ENCODE results near the gene RCE1. TPM values are rescaled to one million over a fixed set of nuclear protein-coding genes. Genes with fewer than 3 reads are reported as not detected.

The RCE1 gene
- total RNA-seq, 1 donor from 2014 or later = 16.6 TPM

GRCh38 chr11:66879583-66879982 is 36.3 kb downstream of the RCE1 start:
- DNase-seq (ENCODE audit: low spot score) = no peak
- intact Hi-C loops (cut with DNase I) = no loop called here
- ATAC-seq = peak; percentile 33

DNA sequence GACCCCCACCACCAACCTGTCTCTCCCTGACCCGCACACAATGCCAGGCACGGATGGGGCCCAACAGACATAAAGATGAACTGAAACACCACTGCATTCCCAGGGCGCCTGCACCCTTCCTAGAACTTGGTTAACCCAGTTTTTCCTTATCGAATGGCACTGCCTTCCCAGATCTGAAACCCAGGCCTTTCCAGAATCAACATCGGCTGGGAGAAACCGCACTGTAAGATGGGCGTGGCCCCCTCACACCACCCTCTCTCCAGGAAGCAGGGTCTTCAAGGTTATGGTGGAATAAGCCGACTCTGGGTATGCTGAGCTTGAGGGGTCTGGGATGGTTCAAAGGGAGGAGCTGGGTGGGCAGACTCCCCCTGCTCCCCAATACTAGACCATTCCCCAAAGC is 36.8 kb downstream of the RCE1 start:
- intact Hi-C loops (cut with DNase I) = no loop called here
- ATAC-seq (no peak), DNase-seq (ENCODE audit: low spot score) (no peak)

- intact Hi-C loops (cut with DNase I) = no loop called here
- peak; percentile 69 for DNase-seq (ENCODE audit: low spot score)
- ATAC-seq = no peak
Measured at GRCh38 chr11:66880496-66881450, 37.5 kb downstream of the RCE1 start.

DNA sequence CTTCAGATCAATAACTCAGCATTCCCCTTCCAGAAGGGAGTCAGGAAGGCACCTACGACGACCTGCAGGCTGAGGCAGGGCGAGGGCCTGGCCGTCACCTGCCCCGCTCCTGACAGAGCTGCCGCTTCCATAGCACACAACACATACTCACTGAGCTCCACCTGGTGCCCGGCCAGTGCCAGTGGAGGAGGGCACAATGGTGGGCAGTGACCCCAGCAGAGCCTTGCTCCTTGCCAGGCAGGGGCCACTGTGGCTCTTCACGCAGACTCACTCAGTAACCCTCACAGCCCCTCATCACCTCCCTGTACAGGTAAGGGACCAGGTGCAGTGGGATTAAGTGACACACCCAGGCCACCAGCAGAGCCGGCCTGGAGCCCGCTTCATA is 38.2 kb downstream of the RCE1 start:
- DNase-seq (ENCODE audit: low spot score) (no peak), ATAC-seq (no peak)
- intact Hi-C loops (cut with DNase I) = no loop called here

GRCh38 chr11:66881927-66882452 is 38.7 kb downstream of the RCE1 start:
- DNase-seq (ENCODE audit: low spot score) (no peak), ATAC-seq (no peak)
- intact Hi-C loops (cut with DNase I) = no loop called here

DNA sequence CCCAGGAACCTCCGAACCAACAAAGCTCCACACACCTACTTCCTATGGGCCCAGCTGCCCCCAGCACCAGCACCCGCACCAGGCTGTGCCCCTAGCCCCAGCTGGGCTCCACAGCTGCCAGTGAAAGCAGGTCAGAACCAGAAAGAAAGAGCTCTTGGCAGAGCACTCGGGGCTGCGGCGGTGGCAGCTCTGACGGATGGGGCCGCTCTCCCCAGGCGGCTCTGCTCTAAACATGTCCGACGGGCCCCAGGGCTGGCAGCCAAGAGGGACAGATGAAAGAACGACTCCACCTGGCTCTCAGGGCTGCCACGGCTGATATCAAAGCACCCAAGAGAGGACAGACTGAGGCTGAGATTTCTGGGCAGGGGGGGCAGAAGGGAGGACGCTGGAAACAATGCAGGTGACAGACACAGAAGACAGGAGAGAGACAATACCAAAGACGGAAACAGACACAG is 39.3 kb downstream of the RCE1 start:
- no peak for ATAC-seq

DNA sequence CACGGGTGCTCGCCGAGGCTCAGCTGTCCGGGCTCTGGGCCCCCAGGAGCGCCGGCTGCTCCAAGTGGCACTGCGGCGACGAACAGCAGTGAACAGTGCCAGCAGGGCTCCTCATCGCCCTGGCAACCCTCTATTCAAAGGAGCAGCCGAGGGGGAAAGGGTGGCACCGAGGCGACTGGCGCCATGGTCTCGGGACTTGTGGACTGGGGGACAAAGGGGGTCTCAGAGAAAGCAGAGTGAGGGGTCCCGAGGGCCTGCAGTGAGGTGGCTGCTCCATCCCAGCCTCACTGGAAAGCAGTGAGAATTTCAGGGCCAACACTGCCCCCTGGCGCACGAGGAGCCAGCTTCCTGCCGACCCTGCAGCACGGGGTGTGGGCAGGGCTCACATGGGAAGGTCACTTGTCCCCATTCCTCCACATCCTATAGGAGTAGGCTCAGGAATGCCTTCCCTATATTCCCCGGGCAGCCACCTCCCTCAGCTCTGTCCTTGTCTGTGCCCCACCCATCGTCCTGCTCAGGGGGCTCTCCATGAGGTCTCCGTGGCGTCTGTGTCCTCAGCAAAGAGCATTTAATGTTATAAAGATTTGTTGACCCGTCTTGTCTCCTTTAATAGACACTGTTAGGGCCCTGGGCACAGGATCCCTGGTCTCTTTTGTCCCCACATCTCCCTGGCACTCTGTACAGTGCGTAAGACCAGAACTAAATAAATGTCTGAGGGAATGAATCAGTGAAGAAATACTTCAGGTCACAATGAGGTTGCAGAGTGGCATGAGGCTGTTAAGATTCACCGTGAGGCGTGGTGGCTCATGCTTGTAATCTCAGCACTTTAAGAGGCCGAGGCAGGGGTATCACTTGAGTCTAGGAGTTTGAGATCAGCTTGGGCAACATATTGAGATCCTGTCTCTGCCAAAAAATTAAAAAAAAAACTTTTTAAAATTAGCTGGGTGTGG is 40.0 kb downstream of the RCE1 start:
- DNase-seq (ENCODE audit: low spot score) (peak; percentile 85), ATAC-seq (peak; percentile 41)
- intact Hi-C loops (cut with DNase I) = no loop called here

More for the DNA sequence above, 39.3 kb downstream of the RCE1 start:
- no peak for DNase-seq (ENCODE audit: low spot score)
- intact Hi-C loops (cut with DNase I) = no loop called here

- intact Hi-C loops (cut with DNase I) = no loop called here
- no peak for ATAC-seq
Measured at GRCh38 chr11:66884443-66884842, 41.2 kb downstream of the RCE1 start.

GRCh38 chr11:66885469-66885868 is 42.2 kb downstream of the RCE1 start:
- no peak for DNase-seq (ENCODE audit: low spot score)
- intact Hi-C loops (cut with DNase I) = no loop called here
- no peak for ATAC-seq

More at GRCh38 chr11:66884443-66884842, 41.2 kb downstream of the RCE1 start:
- no peak for DNase-seq (ENCODE audit: low spot score)

- no peak for DNase-seq (ENCODE audit: low spot score)
- intact Hi-C loops (cut with DNase I) = loop anchor here (2.0 kb wide), 1 partner anchor 63 kb away; no protein-coding TSS in a partner anchor
- ATAC-seq = no peak
Measured at GRCh38 chr11:66885950-66886440, 42.8 kb downstream of the RCE1 start.

DNA sequence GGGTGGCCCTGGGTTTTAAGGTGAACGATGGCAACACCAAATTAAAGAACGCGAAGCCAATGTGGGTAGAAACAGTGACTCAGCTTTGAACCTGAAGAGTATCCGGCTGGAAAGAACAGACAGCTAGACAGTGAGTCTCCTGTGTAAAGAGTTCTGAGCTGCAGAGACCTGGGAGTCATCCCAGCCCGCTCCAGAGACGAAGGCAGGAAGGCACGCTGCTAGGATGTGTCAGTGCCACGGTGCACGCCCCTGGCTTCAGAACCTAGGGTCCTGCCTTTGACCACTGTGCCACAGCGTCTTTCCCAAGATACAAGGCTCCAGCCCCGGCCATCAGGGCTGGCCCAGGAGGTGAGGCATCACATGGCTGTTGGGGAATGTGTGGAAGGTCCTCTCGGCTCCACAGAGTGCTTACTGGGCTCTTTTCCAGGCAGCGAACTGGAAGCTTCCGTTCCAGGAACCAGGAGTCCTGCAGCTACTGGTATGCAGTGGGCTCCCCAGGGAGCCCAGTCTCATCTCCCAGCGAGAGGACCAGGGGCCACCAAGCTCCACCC is 43.5 kb downstream of the RCE1 start:
- ATAC-seq (peak; percentile 68), DNase-seq (ENCODE audit: low spot score) (no peak)
- intact Hi-C loops (cut with DNase I) = loop anchor here (2.0 kb wide), 1 partner anchor 62 kb away; no protein-coding TSS in a partner anchor

GRCh38 chr11:66887526-66887925 is 44.3 kb downstream of the RCE1 start:
- intact Hi-C loops (cut with DNase I) = loop anchor here (2.0 kb wide), 1 partner anchor 61 kb away; no protein-coding TSS in a partner anchor
- no peak for DNase-seq (ENCODE audit: low spot score)
- no peak for ATAC-seq

DNA sequence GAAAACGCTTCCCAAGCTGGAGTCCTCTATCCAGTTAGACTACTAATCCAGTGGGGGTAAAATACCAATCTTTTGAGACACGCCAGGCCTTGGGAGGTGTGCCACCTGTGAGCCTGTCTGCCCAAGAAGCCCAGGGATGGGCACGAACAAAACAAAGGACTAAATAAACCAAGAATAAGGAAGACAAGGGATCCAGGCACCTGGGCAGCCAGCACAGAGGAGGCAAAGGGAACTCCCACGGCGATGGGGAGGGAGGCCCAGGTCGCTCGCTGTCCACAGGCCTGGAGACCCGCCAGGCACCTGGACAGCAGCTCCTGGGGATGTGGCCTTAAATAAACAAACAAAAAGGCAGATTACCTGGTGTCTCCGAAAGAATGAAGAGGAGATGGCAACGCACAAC is 45.0 kb downstream of the RCE1 start:
- DNase-seq (ENCODE audit: low spot score) (no peak), ATAC-seq (no peak)
- intact Hi-C loops (cut with DNase I) = no loop called here

GRCh38 chr11:66889960-66890359 is 46.7 kb downstream of the RCE1 start:
- no peak for ATAC-seq
- intact Hi-C loops (cut with DNase I) = no loop called here
- no peak for DNase-seq (ENCODE audit: low spot score)

- ATAC-seq (peak; percentile 63), DNase-seq (ENCODE audit: low spot score) (no peak)
- intact Hi-C loops (cut with DNase I) = no loop called here
Measured at GRCh38 chr11:66891851-66892660, 48.8 kb downstream of the RCE1 start.

DNA sequence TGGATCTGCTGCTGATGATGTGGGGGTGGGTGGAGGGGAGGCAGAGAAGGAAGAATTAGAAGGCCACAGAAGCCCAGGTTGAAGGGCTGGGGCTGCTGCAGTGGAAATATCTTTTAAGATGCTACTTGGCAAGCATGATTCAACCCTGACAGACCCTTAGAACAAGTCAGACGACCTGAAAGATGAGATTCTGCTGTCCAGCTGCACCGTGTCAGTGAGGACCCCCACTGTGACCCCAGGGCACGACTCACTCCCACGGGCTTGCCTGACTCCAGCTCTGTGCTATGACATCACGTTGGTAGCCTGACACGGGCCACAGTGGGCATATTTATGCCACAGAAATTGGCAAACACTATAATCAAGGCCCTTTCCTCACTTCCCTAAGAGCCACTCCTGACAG is 49.7 kb downstream of the RCE1 start:
- intact Hi-C loops (cut with DNase I) = no loop called here
- DNase-seq (ENCODE audit: low spot score) = no peak
- no peak for ATAC-seq

GRCh38 chr11:66894141-66894540 is 50.9 kb downstream of the RCE1 start:
- DNase-seq (ENCODE audit: low spot score) (no peak), ATAC-seq (no peak)
- intact Hi-C loops (cut with DNase I) = no loop called here

Measured in sciatic nerve (tissue), 2 donors.